ENCODE data around the gene KIF6.

The KIF6 gene

DNA sequence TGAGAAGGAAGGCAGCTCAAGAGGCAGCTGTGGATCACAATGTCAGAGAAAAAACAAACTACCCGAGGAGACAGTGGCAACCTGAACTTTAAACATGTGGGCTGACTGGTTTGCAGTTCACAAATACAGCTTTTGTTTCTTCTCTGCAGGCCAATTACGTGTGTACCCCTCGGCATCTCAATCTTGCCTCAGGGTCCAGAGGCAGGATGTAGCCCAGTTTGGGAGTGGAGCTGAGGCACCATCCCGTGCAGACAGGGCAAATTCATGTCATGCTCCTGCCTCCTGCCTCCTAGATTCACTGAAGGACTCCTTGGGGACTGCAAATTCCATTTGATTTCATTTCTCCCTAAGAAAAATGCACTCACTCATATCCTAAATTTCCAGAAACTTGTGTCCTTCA, 308.5 kb downstream of the KIF6 start:
- DNase-seq (ENCODE audit: low read depth) = no peak

DNA sequence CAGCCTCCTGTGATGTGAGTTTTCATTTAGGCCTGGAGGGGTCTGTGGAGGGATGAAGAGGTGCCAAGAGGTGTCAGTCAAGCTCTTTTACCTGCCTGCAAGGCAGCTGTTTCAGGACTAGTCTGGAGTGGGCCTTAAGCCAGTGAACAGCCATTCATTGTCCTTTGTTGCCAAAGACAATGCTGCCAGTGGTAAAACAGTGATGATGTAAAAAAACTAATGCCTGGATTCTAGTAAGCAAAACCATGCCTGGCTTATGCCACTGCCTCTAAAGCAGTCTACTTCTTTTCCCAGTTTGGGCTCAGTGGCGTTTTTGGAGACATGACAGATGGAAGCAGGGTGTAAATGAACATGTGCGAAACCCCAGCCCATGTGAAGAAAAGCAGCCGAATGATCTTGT, 309.2 kb downstream of the KIF6 start:
- no peak for DNase-seq (ENCODE audit: low read depth)

DNA sequence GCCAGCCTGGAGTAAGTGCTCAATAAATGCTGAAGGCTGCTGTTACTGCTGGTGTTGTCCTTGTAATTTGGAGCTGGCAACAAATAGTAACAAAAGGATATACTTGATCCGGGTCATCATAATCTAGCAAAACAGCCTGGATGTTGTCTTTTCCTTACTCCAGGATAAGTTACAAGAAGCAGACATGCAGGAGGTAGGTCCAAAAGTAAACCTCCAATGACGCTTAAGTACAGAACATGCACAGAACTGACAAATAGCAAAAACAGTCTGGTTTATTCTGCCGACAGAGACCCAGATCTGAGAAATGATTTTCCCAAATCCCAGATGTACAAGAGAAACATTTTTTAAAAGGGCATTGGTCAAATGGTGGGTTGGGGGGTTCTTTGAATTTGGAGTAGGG, 309.7 kb downstream of the KIF6 start:
- DNase-seq (ENCODE audit: low read depth) = no peak

DNA sequence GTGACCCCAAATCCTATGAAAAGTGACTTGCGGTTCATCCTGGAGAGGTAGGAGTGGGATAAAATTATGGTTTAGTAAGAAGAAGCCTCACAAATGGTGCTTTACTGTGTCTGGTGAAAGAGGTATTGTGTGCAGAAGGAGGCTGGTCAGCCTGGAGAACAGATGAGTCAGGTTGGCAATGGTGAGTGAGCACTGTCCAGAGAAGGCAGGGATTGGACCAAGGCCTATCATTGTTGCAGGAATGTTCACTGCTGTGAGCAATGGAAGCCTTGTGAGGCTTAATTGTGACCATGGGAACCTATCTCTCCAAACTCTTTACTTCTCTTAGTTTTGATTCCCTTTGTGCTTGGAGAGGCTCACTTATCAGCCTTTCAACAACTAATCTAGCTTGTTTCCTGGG, 313.7 kb downstream of the KIF6 start:
- no peak for DNase-seq (ENCODE audit: low read depth)

DNA sequence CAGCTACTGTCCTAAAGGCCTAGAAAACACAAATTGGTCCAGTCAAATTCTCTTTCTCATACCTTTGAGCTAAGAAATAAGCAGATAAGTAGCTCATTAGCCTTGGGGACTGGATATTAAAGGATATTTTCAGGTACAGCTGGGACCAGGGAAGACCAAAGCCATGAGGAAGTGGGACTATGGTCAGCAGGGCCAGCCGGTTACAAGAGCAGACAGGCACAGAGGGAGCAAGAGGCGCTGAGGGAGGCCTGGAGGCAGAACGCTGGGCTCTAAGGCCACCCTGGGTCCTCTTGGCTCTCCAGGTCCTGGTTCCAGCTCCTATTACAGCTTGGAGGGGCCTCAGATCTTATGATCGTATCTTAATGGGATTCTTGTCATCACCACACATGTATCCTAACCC, 314.2 kb downstream of the KIF6 start:
- DNase-seq (ENCODE audit: low read depth) = no peak

DNA sequence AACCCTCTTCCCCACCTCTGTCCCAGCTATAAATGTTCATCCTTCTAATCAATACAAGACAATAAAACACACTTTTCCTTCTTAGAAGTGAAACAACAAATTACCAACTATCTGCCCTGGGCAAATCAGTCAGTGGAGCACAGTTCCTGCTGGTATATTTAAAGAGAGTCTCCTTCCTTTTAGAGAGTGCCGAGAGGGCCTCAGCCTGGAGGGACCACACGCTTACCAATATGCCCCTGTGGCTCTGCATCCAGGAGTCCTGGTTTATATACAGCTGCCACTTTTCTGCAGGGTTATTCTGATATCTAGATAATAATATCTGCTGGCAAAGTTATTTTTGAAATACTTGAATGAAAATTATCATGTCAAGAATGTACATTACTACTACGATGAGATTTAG, 315.3 kb downstream of the KIF6 start:
- DNase-seq (ENCODE audit: low read depth) = no peak

DNA sequence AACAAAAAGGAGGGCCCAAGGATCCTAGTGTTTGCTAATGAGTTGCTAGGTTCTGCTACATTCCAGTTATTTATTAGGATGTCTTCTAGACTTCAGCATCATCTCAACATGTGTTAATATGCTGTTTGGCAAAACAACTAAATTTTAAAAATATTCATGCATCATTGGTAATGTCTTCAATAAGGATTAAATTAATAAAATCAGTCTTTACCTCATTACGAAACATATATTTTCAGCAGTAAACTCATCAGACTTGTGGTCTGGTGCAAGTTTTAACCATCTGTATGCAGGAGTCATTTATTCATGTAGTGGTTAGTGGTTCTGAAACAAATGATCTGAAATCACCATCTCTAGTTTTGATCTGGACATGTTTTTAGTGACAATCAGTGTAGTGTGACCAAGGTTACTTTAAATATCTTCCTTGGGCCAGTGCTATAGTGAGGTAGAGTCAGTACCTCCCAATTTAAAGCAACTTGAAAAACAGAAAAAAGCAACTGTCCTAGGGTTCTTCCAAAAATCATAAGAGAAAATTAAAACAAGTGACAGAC, 317.7 kb downstream of the KIF6 start:
- no peak for DNase-seq (ENCODE audit: low read depth)

DNA sequence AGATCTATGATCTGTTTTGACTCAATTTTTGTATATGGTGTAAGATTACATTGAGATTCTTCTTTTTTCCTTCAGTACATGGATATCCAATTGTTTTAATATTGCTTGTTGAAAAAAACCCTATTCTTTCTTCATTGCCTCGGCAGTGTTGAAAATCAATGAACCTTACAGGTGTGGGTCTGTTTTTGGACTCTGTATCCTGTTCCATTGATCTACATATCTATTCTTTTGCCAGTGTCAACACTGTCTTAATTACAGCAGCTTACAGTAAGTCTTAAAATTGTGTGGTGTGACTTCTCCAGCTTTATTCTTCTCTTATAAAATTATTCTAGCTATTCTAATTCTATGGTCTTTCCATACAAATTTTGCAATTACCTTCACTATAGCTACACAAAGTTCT, 320.9 kb downstream of the KIF6 start:
- no peak for DNase-seq (ENCODE audit: low read depth)

DNA sequence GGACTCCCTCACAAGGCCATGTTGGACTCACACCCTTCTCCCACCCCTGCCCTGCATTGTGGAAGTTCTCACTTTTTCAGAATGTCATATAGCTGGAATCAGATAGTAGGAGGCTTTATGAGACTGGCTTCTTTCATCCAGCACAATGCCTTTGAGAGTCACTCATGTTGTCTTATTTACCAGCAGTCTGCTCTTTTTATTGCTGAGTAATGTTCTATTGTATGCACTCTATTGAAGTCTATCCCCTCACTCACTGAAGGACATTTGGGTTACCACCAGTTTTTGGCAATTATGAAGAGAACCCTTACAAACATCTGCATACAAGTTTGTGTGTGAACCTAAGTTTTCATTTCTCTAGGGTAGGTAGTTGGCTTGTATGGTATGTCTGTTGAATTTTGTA, 321.9 kb downstream of the KIF6 start:
- no peak for DNase-seq (ENCODE audit: low read depth)

DNA sequence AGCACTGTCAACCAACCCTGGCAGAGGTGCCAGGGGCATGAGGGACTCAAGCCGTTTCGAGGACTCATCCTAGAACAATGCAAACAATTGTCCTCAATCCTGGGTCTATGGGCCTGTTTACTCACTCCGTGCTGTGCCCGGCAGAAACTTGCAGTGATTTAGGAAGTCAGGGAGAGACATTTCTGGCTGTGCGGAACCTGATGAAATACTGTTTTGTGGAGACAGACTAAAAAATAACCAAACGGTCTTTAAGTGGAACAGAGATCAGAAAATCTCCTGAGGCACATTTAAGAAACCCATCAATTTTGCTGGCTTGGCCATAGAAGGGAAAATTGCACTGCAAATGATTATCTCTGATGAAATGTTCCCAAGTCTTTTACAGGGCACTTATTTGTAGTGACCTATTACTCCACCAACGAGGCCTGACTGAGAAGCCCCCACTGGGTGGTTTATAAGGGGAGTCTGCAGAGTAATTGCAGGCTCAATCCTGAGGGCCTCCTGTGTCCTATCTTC, 322.9 kb downstream of the KIF6 start:
- DNase-seq (ENCODE audit: low read depth) = no peak

DNA sequence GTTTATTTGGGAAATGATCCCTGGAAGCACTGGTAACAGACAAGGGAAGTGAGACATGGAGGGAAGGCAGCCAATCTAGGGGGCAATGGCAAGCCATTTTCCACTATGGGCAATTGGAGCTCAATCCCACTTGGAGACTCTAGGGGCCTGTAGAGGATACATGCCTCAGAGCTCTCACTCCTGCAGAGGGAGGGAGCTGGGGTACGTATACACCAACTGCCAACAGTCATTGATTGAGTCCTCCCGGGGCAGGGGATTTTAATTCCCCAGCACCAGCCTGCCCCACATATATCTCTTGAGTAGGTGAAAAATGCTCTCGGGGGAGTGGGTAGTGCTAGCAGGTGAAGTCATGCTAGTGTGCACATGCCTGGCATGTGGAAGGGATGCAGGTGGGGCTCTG, 323.8 kb downstream of the KIF6 start:
- DNase-seq (ENCODE audit: low read depth) = no peak

DNA sequence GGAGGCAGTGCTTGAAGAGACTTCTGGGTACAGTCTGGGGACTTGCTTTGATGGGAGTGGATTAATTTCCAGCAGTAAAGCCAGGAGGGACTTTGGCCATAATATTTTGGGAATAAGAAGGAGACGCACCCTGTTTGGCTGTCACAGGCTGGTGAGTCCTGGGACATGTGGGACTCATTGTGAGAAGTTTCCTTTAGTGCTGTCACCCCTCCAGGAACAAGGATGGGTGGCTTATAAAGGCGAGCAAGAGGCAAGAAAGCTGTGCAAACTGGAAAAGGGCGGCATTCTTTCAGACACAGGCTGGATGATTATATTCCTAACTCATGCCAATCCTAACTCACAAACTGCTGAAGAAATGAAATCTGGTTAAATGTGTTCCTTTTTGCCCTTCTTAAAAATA, 325.2 kb downstream of the KIF6 start:
- DNase-seq (ENCODE audit: low read depth) = no peak

DNA sequence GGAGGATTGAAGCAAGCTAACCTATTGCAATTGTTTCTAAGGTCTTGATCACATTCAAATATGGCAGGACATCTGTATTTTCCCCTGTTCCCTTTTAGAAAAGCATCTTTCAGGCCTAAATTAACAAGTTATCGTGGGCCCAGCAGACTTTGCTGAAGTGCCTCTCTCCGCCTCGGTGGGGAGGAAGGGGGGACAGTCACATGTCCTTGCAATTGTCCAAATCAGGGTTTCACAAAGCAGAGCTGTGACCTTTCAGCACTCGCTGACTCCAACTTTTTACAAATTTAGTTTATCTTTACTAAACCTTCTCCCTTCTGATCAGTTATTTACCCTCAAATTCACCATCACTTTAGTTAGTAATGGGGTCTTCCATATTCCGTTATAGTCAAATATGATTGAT, 328.4 kb downstream of the KIF6 start:
- DNase-seq (ENCODE audit: low read depth) = no peak

DNA sequence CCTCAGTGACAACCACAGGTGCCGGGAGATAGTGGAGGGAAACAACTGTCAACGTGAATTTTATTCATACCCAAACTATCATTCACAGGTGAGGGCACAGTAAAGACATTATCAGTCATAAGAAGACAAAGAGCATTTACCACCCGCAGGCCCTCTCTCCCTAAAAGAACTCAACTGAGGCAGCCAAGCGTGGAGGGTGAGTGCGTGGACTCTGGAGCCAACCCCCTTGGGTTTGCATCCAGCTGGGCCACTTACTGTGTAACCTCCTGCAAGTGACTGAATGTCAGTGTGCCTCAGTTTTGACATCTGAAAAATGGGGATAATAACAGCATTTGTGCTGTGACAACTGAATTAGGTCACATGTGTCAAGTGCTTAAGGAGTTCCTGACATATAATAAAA, 332.1 kb downstream of the KIF6 start:
- no peak for DNase-seq (ENCODE audit: low read depth)

DNA sequence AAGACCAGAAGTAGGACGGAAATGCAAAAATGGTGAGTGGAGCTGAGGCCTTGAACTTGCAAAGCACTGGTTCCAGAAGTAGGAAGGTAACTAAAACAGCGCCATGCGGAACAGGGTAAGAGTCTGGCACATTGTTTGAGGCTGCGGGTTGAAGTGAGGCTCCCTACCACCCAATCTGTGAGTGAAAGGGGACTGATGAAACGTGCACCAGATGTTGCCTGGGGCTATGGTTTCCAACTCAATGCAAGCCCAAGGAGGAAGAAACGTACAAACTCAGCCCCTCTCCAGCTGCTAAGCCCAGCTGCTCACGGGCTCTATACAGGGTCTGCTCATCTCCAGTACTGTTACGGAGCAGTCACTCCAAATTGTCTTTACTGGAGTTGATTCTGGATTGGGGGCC, 334.0 kb downstream of the KIF6 start:
- DNase-seq (ENCODE audit: low read depth) = no peak

DNA sequence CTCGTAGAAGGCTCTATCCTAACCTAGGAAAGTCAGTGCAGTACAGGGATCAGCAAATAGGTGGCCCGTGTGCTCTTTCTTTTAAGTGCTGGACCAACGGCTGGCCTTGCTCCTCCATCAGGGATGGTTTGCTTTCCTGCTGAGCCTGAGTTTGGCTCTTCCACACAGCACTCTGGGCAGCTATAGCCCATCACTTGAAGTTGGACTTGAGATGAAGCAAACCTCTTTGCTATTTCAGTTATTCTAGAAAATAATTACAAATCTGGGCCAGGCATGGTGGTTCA, 335.8 kb downstream of the KIF6 start:
- DNase-seq (ENCODE audit: low read depth) = no peak

DNA sequence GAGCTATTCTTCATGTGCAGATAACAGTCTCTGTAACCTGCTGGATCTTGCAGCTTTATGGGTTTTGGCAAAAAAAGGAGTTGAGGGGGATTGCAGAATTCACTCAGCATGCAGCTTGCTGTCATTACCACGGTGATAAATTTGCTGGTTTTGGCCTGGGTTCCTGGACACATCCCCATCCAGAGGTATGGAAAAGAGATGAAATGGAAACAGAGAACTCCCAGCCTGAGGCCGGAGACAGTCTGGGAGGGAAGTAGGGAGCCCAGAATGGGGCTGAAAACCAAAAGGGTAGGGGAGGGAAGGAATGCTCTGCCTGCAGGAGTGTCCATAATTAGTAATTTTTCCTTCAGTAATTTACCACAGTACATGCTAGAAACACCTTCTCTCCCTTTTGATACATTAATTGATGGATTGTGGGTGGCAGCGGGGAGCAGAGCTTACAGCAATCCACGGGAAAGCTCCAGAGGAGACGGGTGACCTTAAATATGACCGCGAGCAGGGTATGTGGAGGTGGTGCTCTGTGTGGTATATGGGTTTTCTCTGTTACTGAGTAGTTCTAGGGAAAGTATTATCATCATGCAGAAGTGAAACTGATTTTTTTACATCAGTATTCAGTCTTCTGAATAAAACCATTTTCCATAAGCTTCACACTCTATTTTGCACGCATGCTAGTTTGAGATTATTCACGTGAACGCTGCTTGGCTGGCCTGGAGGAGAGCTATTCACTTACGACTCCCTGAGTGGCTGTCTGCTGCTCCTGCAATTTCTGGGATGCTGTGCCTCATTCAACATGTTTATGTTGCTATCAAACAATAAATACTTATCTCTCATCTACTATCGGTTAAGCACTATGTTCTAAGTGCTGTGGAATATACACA, 336.4 kb downstream of the KIF6 start:
- no peak for DNase-seq (ENCODE audit: low read depth)

DNA sequence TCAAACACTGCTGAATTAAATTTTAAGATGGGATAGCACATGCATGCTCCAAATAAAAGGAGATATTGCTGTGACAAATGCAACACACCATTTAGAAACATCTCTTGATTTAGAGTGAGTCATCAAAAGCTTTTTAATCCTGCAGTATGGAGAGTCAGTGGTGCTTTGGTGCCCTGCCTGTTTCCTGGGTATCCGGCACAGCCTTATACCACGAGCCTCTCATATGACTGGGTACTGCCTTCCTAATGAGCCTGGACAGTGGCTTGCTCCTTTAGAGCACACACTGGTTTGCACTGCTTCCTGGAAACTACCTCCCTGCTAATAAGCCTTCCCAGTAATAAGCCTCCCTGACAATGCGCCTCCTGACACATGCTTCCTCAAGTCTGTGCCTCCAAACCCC, 337.4 kb downstream of the KIF6 start:
- DNase-seq (ENCODE audit: low read depth) = no peak

DNA sequence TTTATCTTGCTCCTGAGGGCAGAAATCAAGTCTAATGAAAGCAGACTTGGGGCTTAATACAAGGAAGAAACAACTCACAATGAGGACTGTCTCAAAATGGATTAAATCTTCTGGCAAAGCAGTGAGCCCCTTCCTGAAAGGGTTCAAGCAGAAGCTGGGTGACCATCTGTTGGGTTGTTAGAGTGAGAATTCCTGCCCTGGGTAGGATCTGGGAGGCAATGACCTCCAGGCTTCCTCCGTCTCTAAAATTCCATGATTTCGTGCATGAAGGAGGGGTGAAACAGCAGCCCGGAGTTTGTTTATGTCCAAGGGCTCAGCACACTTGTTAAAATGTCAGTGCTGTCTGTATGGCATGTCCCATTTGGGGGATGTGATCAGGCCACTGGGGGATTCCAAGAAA, 338.7 kb downstream of the KIF6 start:
- no peak for DNase-seq (ENCODE audit: low read depth)

DNA sequence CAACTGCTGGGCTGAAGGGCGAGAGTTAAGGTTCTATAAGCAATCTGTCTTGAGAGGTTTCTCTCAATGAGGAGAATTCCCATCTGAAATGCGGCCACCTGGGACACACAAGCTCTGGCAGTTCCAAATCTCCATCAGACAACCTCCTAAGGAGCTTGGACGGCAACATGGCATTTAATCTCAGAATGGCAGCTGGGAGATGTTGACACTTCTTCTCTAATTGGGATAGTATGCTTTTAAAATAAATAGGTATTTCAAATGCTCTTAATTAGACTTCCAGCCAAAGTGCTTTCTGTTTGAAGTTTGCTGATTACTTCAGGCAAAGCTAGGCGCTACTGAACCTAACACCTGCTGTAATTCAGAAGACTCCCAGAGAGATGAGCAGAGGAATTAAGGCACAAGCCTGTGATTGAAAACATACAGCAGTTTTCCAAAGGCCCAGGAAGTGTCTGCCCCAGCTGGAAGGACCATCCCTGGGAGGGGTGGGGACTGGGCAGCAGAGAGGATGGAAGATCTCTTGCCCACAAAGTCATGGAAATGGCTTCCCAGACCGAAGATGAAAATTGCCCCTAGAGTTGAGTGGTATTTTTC, 343.6 kb downstream of the KIF6 start:
- no peak for DNase-seq (ENCODE audit: low read depth)

DNA sequence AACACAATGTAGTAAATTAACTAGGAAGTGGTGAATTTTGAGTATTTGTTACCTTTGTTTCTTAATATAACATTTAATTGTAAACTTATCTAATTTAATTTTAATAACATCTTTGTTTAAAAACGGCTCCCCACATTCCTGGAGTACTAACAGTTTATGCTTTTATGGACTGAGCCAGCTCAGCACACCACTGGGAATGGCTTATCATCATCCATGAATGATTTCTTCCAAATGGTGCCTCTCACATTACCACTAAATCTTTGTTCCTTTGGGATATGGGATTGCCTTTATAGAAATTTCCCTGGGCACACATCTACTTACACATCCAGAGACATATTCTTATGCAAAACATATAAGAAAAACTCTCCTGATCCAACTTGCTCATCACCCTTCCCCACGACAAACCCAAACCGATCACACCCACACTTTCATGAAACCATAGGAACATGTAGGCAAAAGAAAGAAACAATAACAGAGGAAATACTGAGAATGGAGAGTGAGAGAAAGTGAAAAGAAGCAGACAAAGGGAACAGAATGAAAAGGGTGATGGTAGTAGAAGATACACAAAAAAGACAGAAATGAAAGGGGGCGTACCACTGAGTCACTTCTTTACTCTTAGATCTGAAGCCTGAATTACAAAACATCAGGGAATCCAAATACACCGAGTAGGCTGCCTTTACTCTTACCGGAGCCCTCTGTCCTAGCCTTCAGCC, 344.2 kb downstream of the KIF6 start:
- DNase-seq (ENCODE audit: low read depth) = no peak

DNA sequence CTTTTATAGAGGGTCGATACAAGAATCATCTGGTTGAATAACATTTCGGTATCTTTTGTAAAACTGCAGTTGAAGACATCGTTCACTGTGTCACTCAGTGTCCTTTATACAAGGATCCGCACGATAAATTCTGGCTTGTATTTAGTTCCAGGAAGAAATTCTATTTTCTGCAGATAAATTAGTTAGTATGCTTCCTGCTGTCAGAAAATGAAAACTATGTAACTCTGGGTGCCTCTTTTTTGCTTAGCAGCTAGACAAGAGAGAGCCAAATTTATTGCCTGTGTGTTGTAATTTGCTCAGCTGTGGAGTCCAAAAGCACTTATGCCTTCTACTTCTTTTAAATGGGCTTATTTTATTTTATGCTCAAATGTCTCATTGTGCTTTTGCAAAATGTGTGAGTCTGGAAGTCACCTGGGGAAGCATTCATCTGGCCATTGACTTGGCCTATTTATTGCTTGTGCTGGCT, 346.2 kb downstream of the KIF6 start:
- no peak for DNase-seq (ENCODE audit: low read depth)
